Ovary (tissue), 9 donors: ENCODE results near the gene CCDC80. TPM values are rescaled to one million over a fixed set of nuclear protein-coding genes. Genes with fewer than 3 reads are reported as not detected.
"Not testable (repeated sequence)": the region's sequence is repeated elsewhere in the genome, so short reads cannot be mapped to it uniquely, and the experiment has no call there.

ENCODE experiments used
- DNase-seq, 5 donors: peaks; one replicate each; pipeline ENCODE4 v3.0.0-alpha.2; 2019 to 2020
- H3K27ac ChIP-seq, 2 donors: fragments of 200-600 bp; one replicate each; pipeline versions ENCODE4 v1.5.1 to v1.8.0; 2019 to 2022
- H3K27me3 ChIP-seq: fragments of 200-600 bp; one replicate; pipeline ENCODE4 v1.8.0; 2022
- H3K36me3 ChIP-seq: fragments of 200-600 bp; sonication (generic); one replicate; pipeline ENCODE4 v1.5.1; 2019
- H3K4me1 ChIP-seq: one replicate; pipeline ENCODE4 v1.8.1; 2013; ENCODE audit warnings: mild to moderate bottlenecking, moderate library complexity; ENCODE audit not compliant: insufficient read depth
- H3K4me3 ChIP-seq: fragments of 200-600 bp; sonication (generic); one replicate; pipeline ENCODE4 v1.5.1; 2017
- H3K9me3 ChIP-seq, 2 donors: fragments of 200-600 bp in 1 of 2; sonication (generic) in 1 of 2; one replicate each; pipeline versions ENCODE4 v1.5.1 to v1.8.1; 2013 to 2019; ENCODE audit warnings: mild to moderate bottlenecking in 1 of 2, moderate library complexity in 1 of 2
- CTCF ChIP-seq, 3 donors: fragments of 450-650 bp in 2 of 3; fragments of 200-600 bp in 1 of 3; IDR thresholded peaks; one replicate each; pipeline versions ENCODE4 v1.5.1 to v1.8.0; 2016 to 2022; ENCODE audit warnings: antibody characterized with exemption in 3 of 3, mild to moderate bottlenecking in 1 of 3
- EP300 ChIP-seq: sonication (generic); formaldehyde crosslinking; IDR thresholded peaks from one replicate; pipeline ENCODE4 v1.6.1; 2017; ENCODE audit warnings: antibody characterized with exemption
- POLR2A ChIP-seq: fragments of 450-650 bp; IDR thresholded peaks from one replicate; pipeline ENCODE4 v1.6.1; 2017; ENCODE audit warnings: antibody characterized with exemption, mild to moderate bottlenecking, moderate library complexity
- WGBS, 3 donors: extraction: QIAGEN DNeasy Blood & Tissue Kit in 1 of 3; methylation state at CpG; one replicate each; pipeline versions ENCODE4 v1.1.5 to v1.1.7; 2013 to 2017; 5-methylcytosine and 5-hydroxymethylcytosine counted together
- intact Hi-C, 4 donors: fragments of 100-400 bp; cut with DNase I; formaldehyde crosslinking; loops; one replicate each; pipeline versions ENCODE4 v1.11.0 to v1.15.1; 2022 to 2023
- polyA plus RNA-seq, 2 donors: library from polyadenylated mRNA; stranded (reverse); fragments of 200-250 nt in 1 of 2; fragments of 350-450 nt in 1 of 2; fragmentation: Illumina TruSeq in 1 of 2; extraction: RNeasy Lipid Tissue Mini Kit (QIAGEN cat#74804) in 1 of 2; gene quantifications; one replicate each; pipeline ENCODE4 v1.2.3, GENCODE V29; 2013 to 2014
- total RNA-seq, 7 donors: library from RNA; depleted of rRNA in 2 of 7; stranded (reverse); fragments of >200 nt in 2 of 7; fragmentation: NEBNext Ultra II Directional in 3 of 7; extraction: Animal tissue kit (Norgen Biotek cat#: 25700) in 3 of 7; gene quantifications; one replicate each; pipeline versions ENCODE4 v1.1.0 to v1.2.4, GENCODE V29; 2016 to 2023
- donor health status: DM: no; HTN: no; CAD: no; lungs with moderate emphysema.
- donor health status: DM: no; HTN: no; CAD: no.
- donor health status: Bipolar disorder and iron deficiency.
- donor health status: DM: yes; HTN: yes; CAD: no.
- donor health status: DM: no; HTN: no; CAD: no.
- donor health status: DM: yes; HTN: yes; CAD: no.

CCDC80 gene
- total and polyA plus RNA-seq, 9 donors, result 13.2 to 539 (median 92.2) TPM

- no peaks in the 10 kb centered on the region for H3K9me3 ChIP-seq
- H3K4me1 ChIP-seq, result no peaks in the 10 kb centered on the region
- no peaks in the 10 kb centered on the region for H3K36me3 ChIP-seq
- TF ChIP-seq POLR2A, result no peak
- no peak for TF ChIP-seq CTCF (IDR thresholded peaks at IDR 0.05)
- no peak for TF ChIP-seq EP300
- no peak overlapping the region for H3K4me3 ChIP-seq
- WGBS, 3 donors, result 11 to 33% (median 17%) methylated on average over 1 of the region's 1 CpG
- no peak overlapping the region for H3K27ac ChIP-seq
- intact Hi-C loops, result no loop called here
- no peaks in the 10 kb centered on the region for H3K27me3 ChIP-seq
- no peak for DNase-seq
Observed at GRCh38 chr3:112569265-112569664, 71.7 kb downstream of the CCDC80 start.

GRCh38 chr3:112568642-112569041 lies 72.3 kb downstream of the CCDC80 start:
- Histone ChIP-seq H3K4me3 (no peak overlapping the region), H3K36me3 (no peaks in the 10 kb centered on the region), H3K4me1 (no peaks in the 10 kb centered on the region), H3K9me3 (no peaks in the 10 kb centered on the region), H3K27ac (no peak overlapping the region), H3K27me3 (no peaks in the 10 kb centered on the region)
- DNase-seq, result no peak
- no peak for TF ChIP-seq EP300
- TF ChIP-seq POLR2A, result no peak
- intact Hi-C loops, result no loop called here
- WGBS, 3 donors, result 70 to 86% (median 85%) methylated on average over 2 of the region's 2 CpGs

- H3K4me1 ChIP-seq, result peaks cover 1% of the 10 kb centered on the region
- no peaks in the 10 kb centered on the region for H3K36me3 ChIP-seq
- H3K27me3 ChIP-seq, result no peaks in the 10 kb centered on the region
- intact Hi-C loops, result loop anchor here in 2 of 4 donors (5.0 kb wide), 2 partner anchors 72 to 1182 kb away; partner anchors contain the start of genes ATP6V1A (in 1 of the 2) and NAA50 (in 1 of the 2)
- TF ChIP-seq POLR2A (no peak), CTCF (IDR thresholded peaks at IDR 0.05) (no peak), EP300 (no peak)
- no peak for DNase-seq
- no peaks in the 10 kb centered on the region for H3K9me3 ChIP-seq
- no peak overlapping the region for H3K27ac ChIP-seq
- H3K4me3 ChIP-seq, result no peak overlapping the region
Observed at GRCh38 chr3:112564940-112565305, 76.0 kb downstream of the CCDC80 start.

DNA sequence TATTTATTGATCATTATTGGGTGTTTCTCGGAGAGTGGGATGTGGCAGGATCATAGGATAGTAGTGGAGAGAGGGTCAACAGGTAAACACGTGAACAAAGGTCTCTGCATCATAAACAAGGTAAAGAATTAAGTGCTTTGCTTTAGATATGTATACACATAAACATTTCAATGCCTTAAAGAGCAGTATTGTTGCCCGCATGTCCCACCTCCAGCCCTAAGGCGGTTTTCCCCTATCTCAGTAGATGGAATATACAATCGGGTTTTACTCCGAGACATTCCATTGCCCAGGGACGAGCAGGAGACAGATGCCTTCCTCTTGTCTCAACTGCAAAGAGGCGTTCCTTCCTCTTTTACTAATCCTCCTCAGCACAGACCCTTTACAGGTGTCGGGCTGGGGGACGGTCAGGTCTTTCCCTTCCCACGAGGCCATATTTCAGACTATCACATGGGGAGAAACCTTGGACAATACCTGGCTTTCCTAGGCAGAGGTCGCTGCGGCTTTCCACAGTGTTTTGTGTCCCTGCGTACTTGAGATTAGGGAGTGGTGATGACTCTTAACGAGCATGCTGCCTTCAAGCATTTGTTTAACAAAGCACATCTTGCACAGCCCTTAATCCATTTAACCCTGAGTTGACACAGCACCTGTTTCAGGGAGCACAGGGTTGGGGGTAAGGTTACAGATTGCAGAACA lies 76.5 kb downstream of the CCDC80 start:
- intact Hi-C loops, result loop anchor here in 2 of 4 donors (5.0 kb wide), 2 partner anchors 73 to 1183 kb away; partner anchors contain the start of genes ATP6V1A (in 1 of the 2) and NAA50 (in 1 of the 2)
- 79 to 84% (median 82%) methylated on average over 13 to 15 of the region's 15 CpGs for WGBS, 3 donors
- H3K27me3 ChIP-seq, H3K27ac ChIP-seq, H3K9me3 ChIP-seq, DNase-seq, H3K4me3 ChIP-seq, H3K4me1 ChIP-seq, H3K36me3 ChIP-seq: not testable (repeated sequence)

DNA sequence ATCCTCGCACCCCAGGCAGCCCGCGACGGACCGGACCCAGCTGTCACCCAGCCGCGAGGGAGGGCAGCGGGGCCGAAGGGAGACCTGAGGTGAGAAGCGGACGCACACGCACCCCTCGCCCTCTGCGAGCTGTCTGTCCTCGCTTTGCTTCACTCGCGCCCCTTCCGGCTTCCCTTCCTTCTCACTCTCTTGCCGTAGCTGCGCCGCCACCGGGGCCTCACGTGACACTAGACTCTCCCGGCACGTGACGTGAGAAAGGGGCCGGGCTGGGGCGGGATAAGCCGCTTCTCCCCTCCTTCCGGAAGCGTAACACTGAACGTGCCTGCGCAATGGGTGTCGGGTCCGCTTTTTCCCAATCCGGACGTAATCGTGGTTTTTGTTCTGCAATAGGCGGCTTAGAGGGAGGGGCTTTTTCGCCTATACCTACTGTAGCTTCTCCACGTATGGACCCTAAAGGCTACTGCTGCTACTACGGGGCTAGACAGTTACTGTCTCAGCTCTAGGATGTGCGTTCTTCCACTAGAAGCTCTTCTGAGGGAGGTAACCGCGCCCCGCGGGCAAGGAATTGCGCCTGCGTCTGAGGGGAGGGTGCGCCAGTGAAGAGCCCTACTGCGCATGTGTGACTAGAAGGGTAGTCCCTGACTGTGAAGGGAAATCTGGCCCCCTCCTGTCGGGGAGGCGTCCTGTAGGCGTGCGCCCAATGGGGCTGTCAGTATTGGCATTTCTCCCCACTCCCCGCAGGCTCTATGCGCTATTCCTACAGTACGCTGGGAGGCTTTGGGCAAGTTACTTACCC lies 79.0 kb downstream of the CCDC80 start, which contains the start of the genes ATG3 and SLC35A5:
Gene ATG3 (minus strand): TSS at position 229 of the 796 bp plus-strand sequence. CDS start 434 bp downstream, outside the sequence.
Gene SLC35A5 (plus strand): TSS at position 312 of the 796 bp plus-strand sequence. CDS start 1,359 bp downstream, outside the sequence.
- H3K4me3 ChIP-seq, result peak within 1 kb of the TSS; percentile 72
- DNase-seq, result peak; percentile 98 to 100 (median 99)
- no peaks in the 10 kb centered on the region for H3K9me3 ChIP-seq
- peak within 1 kb of the TSS; percentile 75 to 94 for H3K27ac ChIP-seq
- intact Hi-C loops, result loop anchor here in 2 of 4 donors (5.0 kb wide), 2 partner anchors 75 to 1185 kb away; partner anchors contain the start of genes ATP6V1A (in 1 of the 2) and NAA50 (in 1 of the 2)
- H3K4me1 ChIP-seq, result peaks cover 6% of the 10 kb centered on the region
- no peaks in the 10 kb centered on the region for H3K27me3 ChIP-seq
- H3K36me3 ChIP-seq, result no peaks in the 10 kb centered on the region
- WGBS, 3 donors, result 0% methylated on average over 56 to 57 of the region's 58 CpGs
- peak; percentile 79 for TF ChIP-seq EP300
- TF ChIP-seq POLR2A, result peak; percentile 86
- TF ChIP-seq CTCF (IDR thresholded peaks at IDR 0.05), result no peak
